Measurements from ENCODE around the gene TMEM187. TPM values are rescaled to one million over a fixed set of nuclear protein-coding genes. Genes with fewer than 3 reads are reported as not detected.

The TMEM187 gene
- total and polyA plus RNA-seq, 10 of the 15 experiments (the other 5 are each of a cell fraction or from before 2014, with no cell fraction given): 0.45 to 8.5 (median 4.1) TPM

DNA sequence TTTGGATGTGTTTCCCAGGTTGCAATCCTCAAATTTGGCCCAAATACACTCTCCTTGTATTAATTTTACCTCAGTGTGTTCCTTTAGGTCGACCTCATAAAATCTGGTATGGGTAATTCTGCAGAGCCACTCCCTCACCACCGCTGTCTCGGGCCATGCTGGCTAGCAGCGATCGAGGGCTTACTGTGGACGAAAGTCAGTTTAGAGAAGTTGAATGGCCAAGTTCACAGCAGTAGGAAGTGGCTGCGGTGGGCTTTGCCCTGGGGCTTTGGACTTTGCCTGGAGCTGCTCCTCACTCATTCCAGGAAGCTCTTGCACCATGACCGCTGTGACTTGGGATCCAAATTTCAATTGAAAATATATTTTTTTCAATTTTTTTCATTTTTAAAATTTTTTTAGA is 19.6 kb downstream of the TMEM187 start (continued):
- TF ChIP-seq, protein P1, sequence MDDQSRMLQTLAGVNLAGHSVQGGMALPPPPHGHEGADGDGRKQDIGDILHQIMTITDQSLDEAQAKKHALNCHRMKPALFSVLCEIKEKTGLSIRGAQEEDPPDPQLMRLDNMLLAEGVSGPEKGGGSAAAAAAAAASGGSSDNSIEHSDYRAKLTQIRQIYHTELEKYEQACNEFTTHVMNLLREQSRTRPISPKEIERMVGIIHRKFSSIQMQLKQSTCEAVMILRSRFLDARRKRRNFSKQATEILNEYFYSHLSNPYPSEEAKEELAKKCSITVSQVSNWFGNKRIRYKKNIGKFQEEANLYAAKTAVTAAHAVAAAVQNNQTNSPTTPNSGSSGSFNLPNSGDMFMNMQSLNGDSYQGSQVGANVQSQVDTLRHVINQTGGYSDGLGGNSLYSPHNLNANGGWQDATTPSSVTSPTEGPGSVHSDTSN (IDR thresholded peaks at IDR 0.05; ENCODE audit: insufficient replicate concordance, low read depth, low read length): no peak

GRCh38 chrX:153993079-153993478 is 20.5 kb downstream of the TMEM187 start:
- CTCF ChIA-PET: no interaction called here

More at GRCh38 chrX:153993079-153993478, 20.5 kb downstream of the TMEM187 start:
- no TSS peak for BruUV-seq (replicated peaks)
- ChIA-PET RAD21 (ENCODE audit: unreplicated experiment) (no interaction called here), POLR2A (no interaction called here), SMC1A (ENCODE audit: uncharacterized antibody, unreplicated experiment) (no interaction called here)
- no peaks in the 10 kb centered on the region for H4K20me1 ChIP-seq (ENCODE audit: control insufficient read depth, insufficient read depth)
- no peak overlapping the region for H3K4me3 ChIP-seq
- H3K4me1 ChIP-seq (ENCODE audit: control insufficient read depth, insufficient read depth, low read length): no peaks in the 10 kb centered on the region
- no peak for DNase-seq (ENCODE audit: low read depth, low spot score)
- H2AFZ ChIP-seq (ENCODE audit: control insufficient read depth, low read depth, low read length): no peak overlapping the region
- 93% methylated on average over 12 of the region's 12 CpGs for WGBS (ENCODE audit: insufficient coverage, insufficient replicate concordance, low lambda C conversion rate, missing lambda C conversion rate)
- no peaks in the 10 kb centered on the region for H3K27me3 ChIP-seq (replicated peaks in 1 of 2; ENCODE audit: control insufficient read depth in 2 of 2, insufficient read depth in 2 of 2, low read length in 1 of 2)
- no peak overlapping the region for H3K27ac ChIP-seq (ENCODE audit: control insufficient read depth, insufficient read depth)
- ATAC-seq: no peak
- TF ChIP-seq FOXM1 (IDR thresholded peaks at IDR 0.05; ENCODE audit: low read depth, low read length) (no peak), CREB1 (IDR thresholded peaks at IDR 0.05; ENCODE audit: low read depth) (no peak), RB1 (IDR thresholded peaks at IDR 0.05; ENCODE audit: borderline replicate concordance) (no peak), RAD51 (IDR thresholded peaks at IDR 0.05) (no peak), HDGF (IDR thresholded peaks at IDR 0.05) (no peak), ZNF622 (IDR thresholded peaks at IDR 0.05) (no peak), SREBF2 (IDR thresholded peaks at IDR 0.05; ENCODE audit: low read length) (no peak), RELA (IDR thresholded peaks at IDR 0.05; ENCODE audit: borderline replicate concordance, partially characterized antibody) (no peak), EED (IDR thresholded peaks at IDR 0.05; ENCODE audit: low read depth) (no peak), CBX5 (IDR thresholded peaks at IDR 0.05; ENCODE audit: low read depth) (no peak)
- TF ChIP-seq, protein P2, sequence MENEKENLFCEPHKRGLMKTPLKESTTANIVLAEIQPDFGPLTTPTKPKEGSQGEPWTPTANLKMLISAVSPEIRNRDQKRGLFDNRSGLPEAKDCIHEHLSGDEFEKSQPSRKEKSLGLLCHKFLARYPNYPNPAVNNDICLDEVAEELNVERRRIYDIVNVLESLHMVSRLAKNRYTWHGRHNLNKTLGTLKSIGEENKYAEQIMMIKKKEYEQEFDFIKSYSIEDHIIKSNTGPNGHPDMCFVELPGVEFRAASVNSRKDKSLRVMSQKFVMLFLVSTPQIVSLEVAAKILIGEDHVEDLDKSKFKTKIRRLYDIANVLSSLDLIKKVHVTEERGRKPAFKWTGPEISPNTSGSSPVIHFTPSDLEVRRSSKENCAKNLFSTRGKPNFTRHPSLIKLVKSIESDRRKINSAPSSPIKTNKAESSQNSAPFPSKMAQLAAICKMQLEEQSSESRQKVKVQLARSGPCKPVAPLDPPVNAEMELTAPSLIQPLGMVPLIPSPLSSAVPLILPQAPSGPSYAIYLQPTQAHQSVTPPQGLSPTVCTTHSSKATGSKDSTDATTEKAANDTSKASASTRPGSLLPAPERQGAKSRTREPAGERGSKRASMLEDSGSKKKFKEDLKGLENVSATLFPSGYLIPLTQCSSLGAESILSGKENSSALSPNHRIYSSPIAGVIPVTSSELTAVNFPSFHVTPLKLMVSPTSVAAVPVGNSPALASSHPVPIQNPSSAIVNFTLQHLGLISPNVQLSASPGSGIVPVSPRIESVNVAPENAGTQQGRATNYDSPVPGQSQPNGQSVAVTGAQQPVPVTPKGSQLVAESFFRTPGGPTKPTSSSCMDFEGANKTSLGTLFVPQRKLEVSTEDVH (IDR thresholded peaks at IDR 0.05; ENCODE audit: low read depth, partially characterized antibody): no peak
- TF ChIP-seq, protein P3, sequence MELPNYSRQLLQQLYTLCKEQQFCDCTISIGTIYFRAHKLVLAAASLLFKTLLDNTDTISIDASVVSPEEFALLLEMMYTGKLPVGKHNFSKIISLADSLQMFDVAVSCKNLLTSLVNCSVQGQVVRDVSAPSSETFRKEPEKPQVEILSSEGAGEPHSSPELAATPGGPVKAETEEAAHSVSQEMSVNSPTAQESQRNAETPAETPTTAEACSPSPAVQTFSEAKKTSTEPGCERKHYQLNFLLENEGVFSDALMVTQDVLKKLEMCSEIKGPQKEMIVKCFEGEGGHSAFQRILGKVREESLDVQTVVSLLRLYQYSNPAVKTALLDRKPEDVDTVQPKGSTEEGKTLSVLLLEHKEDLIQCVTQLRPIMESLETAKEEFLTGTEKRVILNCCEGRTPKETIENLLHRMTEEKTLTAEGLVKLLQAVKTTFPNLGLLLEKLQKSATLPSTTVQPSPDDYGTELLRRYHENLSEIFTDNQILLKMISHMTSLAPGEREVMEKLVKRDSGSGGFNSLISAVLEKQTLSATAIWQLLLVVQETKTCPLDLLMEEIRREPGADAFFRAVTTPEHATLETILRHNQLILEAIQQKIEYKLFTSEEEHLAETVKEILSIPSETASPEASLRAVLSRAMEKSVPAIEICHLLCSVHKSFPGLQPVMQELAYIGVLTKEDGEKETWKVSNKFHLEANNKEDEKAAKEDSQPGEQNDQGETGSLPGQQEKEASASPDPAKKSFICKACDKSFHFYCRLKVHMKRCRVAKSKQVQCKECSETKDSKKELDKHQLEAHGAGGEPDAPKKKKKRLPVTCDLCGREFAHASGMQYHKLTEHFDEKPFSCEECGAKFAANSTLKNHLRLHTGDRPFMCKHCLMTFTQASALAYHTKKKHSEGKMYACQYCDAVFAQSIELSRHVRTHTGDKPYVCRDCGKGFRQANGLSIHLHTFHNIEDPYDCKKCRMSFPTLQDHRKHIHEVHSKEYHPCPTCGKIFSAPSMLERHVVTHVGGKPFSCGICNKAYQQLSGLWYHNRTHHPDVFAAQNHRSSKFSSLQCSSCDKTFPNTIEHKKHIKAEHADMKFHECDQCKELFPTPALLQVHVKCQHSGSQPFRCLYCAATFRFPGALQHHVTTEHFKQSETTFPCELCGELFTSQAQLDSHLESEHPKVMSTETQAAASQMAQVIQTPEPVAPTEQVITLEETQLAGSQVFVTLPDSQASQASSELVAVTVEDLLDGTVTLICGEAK (IDR thresholded peaks at IDR 0.05; ENCODE audit: borderline replicate concordance): no peak
- H3K79me2 ChIP-seq (ENCODE audit: control insufficient read depth, insufficient read depth, low read length): no peaks in the 10 kb centered on the region
- H3K4me2 ChIP-seq (ENCODE audit: control insufficient read depth, insufficient read depth): no peak overlapping the region
- no peak overlapping the region for H3K9ac ChIP-seq (ENCODE audit: control insufficient read depth, insufficient read depth, low read length)
- intact Hi-C loops (cut with micrococcal nuclease; ENCODE audit: unreplicated experiment): no loop called here
- in situ Hi-C loops (cut with MboI): no loop called here
- FAIRE-seq: no peak
- H3K36me3 ChIP-seq (ENCODE audit: control insufficient read depth in 2 of 2, insufficient read depth in 2 of 2, low read length in 1 of 2): no peaks in the 10 kb centered on the region
- H3K9me3 ChIP-seq (replicated peaks; ENCODE audit: control insufficient read depth, insufficient read depth, low read length): no peaks in the 10 kb centered on the region; the same call in 2 of the 3 replicates

Data from GM12878 (cell line).